Embryonic facial prominence (tissue), 1 donor: ENCODE data around the gene CIDEA.
"Not testable (repeated sequence)": the region's sequence is repeated elsewhere in the genome, so short reads cannot be mapped to it uniquely, and the experiment has no call there.

Experiments used
- DNase-seq: peaks from one replicate; pipeline ENCODE4 v3.0.0-alpha.2; 2016; ENCODE audit errors: extremely low spot score

The CIDEA gene

GRCh38 chr18:12254136-12254819, at the start of gene CIDEA:
CIDEA (plus strand) TSS chr18:12254361; CDS start chr18:12254384, 23 bp downstream.
- DNase-seq, result no peak

GRCh38 chr18:12208296-12209153, 45.6 kb upstream of the CIDEA start:
- DNase-seq, result not testable (repeated sequence)

GRCh38 chr18:12212308-12212707, 41.9 kb upstream of the CIDEA start:
- DNase-seq, result not testable (repeated sequence)

GRCh38 chr18:12214296-12215005, 39.7 kb upstream of the CIDEA start:
- not testable (repeated sequence) for DNase-seq

- not testable (repeated sequence) for DNase-seq
Measured at GRCh38 chr18:12216471-12216870, 37.7 kb upstream of the CIDEA start.

GRCh38 chr18:12218603-12219002, 35.6 kb upstream of the CIDEA start:
- not testable (repeated sequence) for DNase-seq

GRCh38 chr18:12222041-12222440, 32.1 kb upstream of the CIDEA start:
- DNase-seq, result not testable (repeated sequence)

GRCh38 chr18:12223326-12223725, 30.8 kb upstream of the CIDEA start:
- not testable (repeated sequence) for DNase-seq

- DNase-seq, result not testable (repeated sequence)
Measured at GRCh38 chr18:12226807-12227206, 27.4 kb upstream of the CIDEA start.

- not testable (repeated sequence) for DNase-seq
Measured at GRCh38 chr18:12227399-12228186, 26.6 kb upstream of the CIDEA start.

GRCh38 chr18:12228308-12228707, 25.9 kb upstream of the CIDEA start:
- not testable (repeated sequence) for DNase-seq

GRCh38 chr18:12230561-12230960, 23.6 kb upstream of the CIDEA start:
- not testable (repeated sequence) for DNase-seq

- no peak for DNase-seq
Measured at GRCh38 chr18:12231040-12231882, 22.9 kb upstream of the CIDEA start.

GRCh38 chr18:12231986-12232385, 22.2 kb upstream of the CIDEA start:
- DNase-seq, result no peak

GRCh38 chr18:12233378-12233777, 20.8 kb upstream of the CIDEA start:
- DNase-seq, result no peak

GRCh38 chr18:12234451-12235190, 19.5 kb upstream of the CIDEA start:
- no peak for DNase-seq

GRCh38 chr18:12236141-12236540, 18.0 kb upstream of the CIDEA start:
- DNase-seq, result no peak

- DNase-seq, result no peak
Measured at GRCh38 chr18:12236934-12237832, 17.0 kb upstream of the CIDEA start.

- DNase-seq, result no peak
Measured at GRCh38 chr18:12238826-12239225, 15.3 kb upstream of the CIDEA start.
